Transverse colon (tissue), 4 donors: ENCODE data around the gene MKNK1. TPM values are rescaled to one million over a fixed set of nuclear protein-coding genes. Genes with fewer than 3 reads are reported as not detected.

Source experiments
- DNase-seq: peaks from one replicate; pipeline ENCODE4 v3.0.0-alpha.2; 2019
- H3K27ac ChIP-seq, 4 donors: fragments of 200-600 bp; sonication (generic); 2 replicates each; pipeline ENCODE4 v1.5.1; 2016 to 2018; ENCODE audit warnings: inconsistent platforms in 4 of 4
- H3K27me3 ChIP-seq: fragments of 200-600 bp; sonication (generic); 2 replicates; pipeline ENCODE4 v1.5.1; 2017; ENCODE audit warnings: inconsistent platforms
- H3K36me3 ChIP-seq, 4 donors: fragments of 200-600 bp; sonication (generic); 2 replicates each; pipeline ENCODE4 v1.5.1; 2017 to 2019; ENCODE audit warnings: inconsistent platforms in 4 of 4
- H3K4me1 ChIP-seq, 4 donors: fragments of 200-600 bp; sonication (generic); 2 replicates each; pipeline ENCODE4 v1.5.1; 2017 to 2020; ENCODE audit warnings: inconsistent platforms in 4 of 4
- H3K4me3 ChIP-seq, 4 donors: fragments of 200-600 bp; sonication (generic); 1 replicate in 1 of 4; 2 replicates in 3 of 4; pipeline versions ENCODE4 v1.5.1 to v1.6.1; 2017 to 2019; ENCODE audit warnings: inconsistent platforms in 4 of 4
- H3K9me3 ChIP-seq, 2 donors: fragments of 200-600 bp; sonication (generic); 2 replicates each; pipeline ENCODE4 v1.5.1; 2017 to 2019; ENCODE audit warnings: inconsistent platforms in 2 of 2
- EP300 ChIP-seq: sonication (generic); formaldehyde crosslinking; IDR thresholded peaks from one replicate; pipeline ENCODE4 v1.6.1; 2017; ENCODE audit warnings: antibody characterized with exemption, low read depth
- POLR2A ChIP-seq: fragments of 450-650 bp; IDR thresholded peaks from one replicate; pipeline ENCODE4 v1.6.1; 2016; ENCODE audit warnings: antibody characterized with exemption, mild to moderate bottlenecking, moderate library complexity
- POLR2AphosphoS5 ChIP-seq, 3 donors: sonication (generic); formaldehyde crosslinking; IDR thresholded peaks; one replicate each; pipeline ENCODE4 v1.6.1; 2016; ENCODE audit warnings: antibody characterized with exemption in 3 of 3
- WGBS, 2 donors: methylation state at CpG; one replicate each; pipeline ENCODE4 v1.1.5; 2018; ENCODE audit warnings: low coverage in 1 of 2; 5-methylcytosine and 5-hydroxymethylcytosine counted together
- in situ Hi-C, 4 donors: fragments of 200-750 bp; cut with MboI; loops; one replicate each; pipeline versions ENCODE4 v1.15.0 to v1.15.1; 2017; ENCODE audit warnings: low sequenced_read_pairs in 3 of 4, low pct_ligation_motif_present in 1 of 4, low pct_unique_long_range_greater_than_20kb in 1 of 4
- intact Hi-C: fragments of 100-400 bp; cut with DNase I; formaldehyde crosslinking; loops from one replicate; pipeline ENCODE4 v1.15.1; 2023; ENCODE audit warnings: low total_unique reads
- total RNA-seq, 4 donors: library from RNA; depleted of rRNA; stranded (reverse); fragments of >200 nt; gene quantifications; one replicate each; pipeline ENCODE4 v1.1.0, GENCODE V29; 2016
- TF ChIP-seq, protein P1 (sequence below), 5 experiments: fragments of 200-600 bp in 3 of 5; fragments of 450-650 bp in 2 of 5; sonication (generic) in 3 of 5; IDR thresholded peaks; 1 replicate in 2 of 5; 2 replicates in 3 of 5; pipeline ENCODE4 v1.5.1; 2016 to 2017; ENCODE audit warnings: antibody characterized with exemption in 5 of 5, inconsistent platforms in 3 of 5, mild to moderate bottlenecking in 2 of 5, moderate library complexity in 1 of 5

Gene MKNK1
- total RNA-seq, 4 donors from 2014 or later: 59.5 to 80.5 (median 62.3) TPM

DNA sequence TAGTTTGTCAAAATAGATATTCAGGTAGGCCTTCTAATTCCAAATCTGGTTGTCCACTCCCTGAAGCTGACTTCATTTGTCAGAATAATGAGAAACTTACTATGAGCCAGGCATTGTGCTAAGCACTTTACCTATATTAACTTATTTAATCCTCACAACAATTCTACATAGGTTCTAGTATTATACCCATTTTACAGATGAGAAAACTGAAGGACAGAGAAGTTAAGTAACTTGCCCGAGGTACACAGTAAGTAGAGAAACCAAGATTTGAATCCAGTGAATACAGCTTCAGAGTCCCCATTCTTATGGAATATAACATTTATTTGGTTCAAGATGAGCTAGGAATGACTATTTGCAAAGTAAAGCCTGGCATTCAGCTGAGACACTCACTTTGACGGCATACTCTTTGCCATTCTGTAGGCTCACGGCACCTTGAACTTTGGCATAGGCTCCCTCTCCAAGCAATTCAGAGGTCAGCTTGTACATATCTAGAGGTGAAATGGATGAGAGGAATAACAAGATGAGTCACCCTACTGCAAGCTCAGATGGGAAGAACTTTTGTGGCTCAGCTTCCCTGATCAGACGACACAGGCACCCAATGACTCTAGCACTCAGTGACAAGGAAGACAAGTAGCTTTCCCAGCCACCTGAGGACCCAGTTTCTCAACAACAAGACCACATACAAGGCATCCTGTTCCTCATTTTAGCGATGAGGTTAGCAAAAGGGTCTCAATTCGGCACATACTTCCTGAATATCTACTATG is 23.7 kb downstream of the MKNK1 start:
- H3K27me3 ChIP-seq: no peaks in the 10 kb centered on the region
- peak overlapping the region in 2 of 4 donors; percentile 23 to 34 for H3K27ac ChIP-seq
- H3K9me3 ChIP-seq: no peaks in the 10 kb centered on the region
- in situ Hi-C loops: no loop called here
- no peaks in the 10 kb centered on the region for H3K4me1 ChIP-seq
- peaks cover 0 to 40% (median 11%) of the 10 kb centered on the region in 4 donors for H3K36me3 ChIP-seq
- no peak for DNase-seq
- WGBS, 2 donors: 88 to 100% methylated on average over 2 to 6 of the region's 6 CpGs
- H3K4me3 ChIP-seq: no peak overlapping the region
- intact Hi-C loops: no loop called here
- TF ChIP-seq, protein P1, sequence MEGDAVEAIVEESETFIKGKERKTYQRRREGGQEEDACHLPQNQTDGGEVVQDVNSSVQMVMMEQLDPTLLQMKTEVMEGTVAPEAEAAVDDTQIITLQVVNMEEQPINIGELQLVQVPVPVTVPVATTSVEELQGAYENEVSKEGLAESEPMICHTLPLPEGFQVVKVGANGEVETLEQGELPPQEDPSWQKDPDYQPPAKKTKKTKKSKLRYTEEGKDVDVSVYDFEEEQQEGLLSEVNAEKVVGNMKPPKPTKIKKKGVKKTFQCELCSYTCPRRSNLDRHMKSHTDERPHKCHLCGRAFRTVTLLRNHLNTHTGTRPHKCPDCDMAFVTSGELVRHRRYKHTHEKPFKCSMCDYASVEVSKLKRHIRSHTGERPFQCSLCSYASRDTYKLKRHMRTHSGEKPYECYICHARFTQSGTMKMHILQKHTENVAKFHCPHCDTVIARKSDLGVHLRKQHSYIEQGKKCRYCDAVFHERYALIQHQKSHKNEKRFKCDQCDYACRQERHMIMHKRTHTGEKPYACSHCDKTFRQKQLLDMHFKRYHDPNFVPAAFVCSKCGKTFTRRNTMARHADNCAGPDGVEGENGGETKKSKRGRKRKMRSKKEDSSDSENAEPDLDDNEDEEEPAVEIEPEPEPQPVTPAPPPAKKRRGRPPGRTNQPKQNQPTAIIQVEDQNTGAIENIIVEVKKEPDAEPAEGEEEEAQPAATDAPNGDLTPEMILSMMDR (IDR thresholded peaks at IDR 0.05): no peak

GRCh38 chr1:46577671-46578070 is 26.4 kb downstream of the MKNK1 start:
- no peak overlapping the region for H3K27ac ChIP-seq
- in situ Hi-C loops: no loop called here
- no peak for DNase-seq

DNA sequence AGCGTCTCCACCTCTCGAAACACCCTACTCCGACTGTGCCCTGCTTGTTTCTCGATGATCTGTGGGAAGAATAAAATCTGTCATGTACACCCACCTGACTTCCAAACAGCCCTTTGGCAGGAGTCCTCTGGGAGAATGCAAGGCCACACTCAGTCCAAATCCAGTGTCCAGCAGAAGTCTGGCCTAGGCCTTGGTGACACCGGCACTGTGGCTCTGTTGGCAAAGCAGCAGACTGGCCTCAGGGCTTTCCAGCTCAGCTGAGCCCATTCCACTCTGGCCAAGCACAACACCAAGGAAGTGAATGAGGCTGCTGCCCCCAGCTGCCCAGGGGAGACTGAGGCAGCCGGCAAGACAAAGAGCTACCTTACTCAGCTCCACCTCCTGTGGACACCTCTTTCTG is 27.5 kb downstream of the MKNK1 start:
- TF ChIP-seq EP300: no peak
- TF ChIP-seq, protein P1 (IDR thresholded peaks at IDR 0.05): no peak
- TF ChIP-seq POLR2A: no peak
- no peak for TF ChIP-seq POLR2AphosphoS5 (IDR thresholded peaks at IDR 0.05)
- Histone ChIP-seq H3K4me3 (no peak overlapping the region), H3K27ac (no peak overlapping the region), H3K36me3 (peaks cover 0 to 41% (median 4%) of the 10 kb centered on the region in 4 donors), H3K4me1 (no peaks in the 10 kb centered on the region), H3K9me3 (no peaks in the 10 kb centered on the region), H3K27me3 (no peaks in the 10 kb centered on the region)
- in situ Hi-C loops: no loop called here
- intact Hi-C loops: no loop called here
- no peak for DNase-seq
- 95% methylated on average over 5 of the region's 6 CpGs; no CpG with 5 or more reads in 1 of the 2 donors for WGBS, 2 donors

More at GRCh38 chr1:46577671-46578070, 26.4 kb downstream of the MKNK1 start:
- intact Hi-C loops: no loop called here
- TF ChIP-seq POLR2AphosphoS5 (IDR thresholded peaks at IDR 0.05) (no peak), EP300 (no peak), POLR2A (no peak)
- TF ChIP-seq, protein P1 (IDR thresholded peaks at IDR 0.05): no peak
- H3K4me3 ChIP-seq: no peak overlapping the region
- H3K4me1 ChIP-seq: no peaks in the 10 kb centered on the region
- no peaks in the 10 kb centered on the region for H3K27me3 ChIP-seq
- WGBS, 2 donors: 90% methylated on average over 4 of the region's 4 CpGs; no CpG with 5 or more reads in 1 of the 2 donors
- H3K36me3 ChIP-seq: peaks cover 0 to 45% (median 8%) of the 10 kb centered on the region in 4 donors
- H3K9me3 ChIP-seq: no peaks in the 10 kb centered on the region

- intact Hi-C loops: no loop called here
Observed at GRCh38 chr1:46575778-46576177, 28.3 kb downstream of the MKNK1 start.

More at GRCh38 chr1:46575778-46576177, 28.3 kb downstream of the MKNK1 start:
- Histone ChIP-seq H3K9me3 (no peaks in the 10 kb centered on the region), H3K36me3 (peaks cover 0 to 41% (median 4%) of the 10 kb centered on the region in 4 donors), H3K4me3 (no peak overlapping the region), H3K27me3 (no peaks in the 10 kb centered on the region), H3K4me1 (no peaks in the 10 kb centered on the region), H3K27ac (no peak overlapping the region)
- 82% methylated on average over 3 of the region's 3 CpGs; no CpG with 5 or more reads in 1 of the 2 donors for WGBS, 2 donors
- TF ChIP-seq POLR2A (no peak), POLR2AphosphoS5 (IDR thresholded peaks at IDR 0.05) (no peak), EP300 (no peak)
- TF ChIP-seq, protein P1 (IDR thresholded peaks at IDR 0.05): no peak
- DNase-seq: no peak
- in situ Hi-C loops: no loop called here
